K562 (cell line): ENCODE measurements around the gene JPH4. TPM values are rescaled to one million over a fixed set of nuclear protein-coding genes. Genes with fewer than 3 reads are reported as not detected.

Experiments
- ATAC-seq: fragments of 200-7000 bp; cut with Tn5 transposase; 3 replicates; pipeline ENCODE4 v1.9.1; 2020; ENCODE audit warnings: moderate library complexity
- BruUV-seq: library from RNA; stranded (reverse); fragments of 400-500 nt; replicated peaks from 2 replicates; lab custom pipeline; 2021; lab: Mats Ljungman, UMichigan
- CTCF ChIA-PET: fragments of 300-600 bp; formaldehyde crosslinking; extraction: SDS; loops from one replicate; lab custom pipeline; 2021; ENCODE audit warnings: low intra/inter-chr PET ratio; lab: Yijun Ruan, JAX
- POLR2A ChIA-PET: fragments of 300-600, 350-650 bp; sonication (Branson Sonifier 250); formaldehyde crosslinking; extraction: SDS; loops from one replicate; lab custom pipeline; 2021; ENCODE audit warnings: antibody characterized with exemption, inconsistent platforms; lab: Yijun Ruan, JAX
- DNase-seq, 4 experiments: peaks; one replicate each; pipeline versions ENCODE4 v3.0.0 to v3.0.0-alpha.2; 2011 to 2018; ENCODE audit warnings: low spot score in 3 of 4, mixed read lengths in 3 of 4; ENCODE audit errors: extremely low read depth in 1 of 4
- FAIRE-seq: peaks from 2 replicates; lab custom pipeline; 2011; peaks lifted over from hg19 to GRCh38; lab: Jason Lieb, UNC
- H2AFZ ChIP-seq: 2 replicates; pipeline ENCODE4 v1.6.0; 2011; ENCODE audit warnings: low read depth, low read length, control low read depth, inconsistent platforms
- H3K27ac ChIP-seq: fragments of 200-600 bp; 3 replicates; pipeline ENCODE4 v1.8.0; 2011; ENCODE audit warnings: low read depth, mild to moderate bottlenecking, control low read depth, inconsistent platforms, low read length, moderate library complexity, mixed read lengths; ENCODE audit errors: extremely low read depth
- H3K27me3 ChIP-seq, 2 experiments: fragments of 300-600 bp in 1 of 2; 2 replicates in 1 of 2; 3 replicates in 1 of 2; pipeline versions ENCODE4 v1.6.0 to v1.8.0; 2011; ENCODE audit warnings: inconsistent platforms in 2 of 2, low read length in 2 of 2, mild to moderate bottlenecking in 1 of 2, mixed read lengths in 1 of 2, moderate library complexity in 1 of 2; ENCODE audit not compliant: control insufficient read depth in 2 of 2, insufficient read depth in 2 of 2
- H3K36me3 ChIP-seq: fragments of 300-600 bp; 3 replicates; pipeline ENCODE4 v1.8.0; 2011; ENCODE audit warnings: mild to moderate bottlenecking, low read length, inconsistent platforms; ENCODE audit not compliant: control insufficient read depth, insufficient read depth
- H3K4me1 ChIP-seq, 2 experiments: fragments of 200-600 bp in 1 of 2; replicated peaks in 1 of 2; 2 replicates in 1 of 2; 3 replicates in 1 of 2; pipeline versions ENCODE4 v1.5.1 to v1.8.0; 2011; ENCODE audit warnings: inconsistent platforms in 2 of 2, low read length in 2 of 2, mild to moderate bottlenecking in 1 of 2, mixed read lengths in 1 of 2, moderate library complexity in 1 of 2; ENCODE audit not compliant: control insufficient read depth in 2 of 2, insufficient read depth in 2 of 2
- H3K4me2 ChIP-seq: 2 replicates; pipeline ENCODE4 v1.6.1; 2011; ENCODE audit warnings: low read length, control low read depth, inconsistent platforms, mixed read lengths; ENCODE audit not compliant: insufficient read depth
- H3K4me3 ChIP-seq: fragments of 200-600 bp; sonication (generic), shearing (Covaris generic); 2 replicates; pipeline ENCODE4 v1.5.1; 2016; ENCODE audit warnings: control low read depth, inconsistent platforms
- H3K79me2 ChIP-seq: fragments of 200-600 bp; 3 replicates; pipeline ENCODE4 v1.8.0; 2011; ENCODE audit warnings: low read length, inconsistent platforms; ENCODE audit not compliant: control insufficient read depth, insufficient read depth
- H3K9ac ChIP-seq, 2 experiments: 2 replicates each; pipeline versions ENCODE4 v1.6.0 to v1.6.1; 2011; ENCODE audit warnings: low read depth in 2 of 2, low read length in 2 of 2, control low read depth in 1 of 2, inconsistent platforms in 1 of 2, mild to moderate bottlenecking in 1 of 2, mixed read lengths in 1 of 2; ENCODE audit not compliant: insufficient read depth in 1 of 2
- H3K9me1 ChIP-seq: one replicate; pipeline ENCODE4 v1.6.0; 2011; ENCODE audit warnings: inconsistent platforms, mild to moderate bottlenecking, low read length, moderate library complexity; ENCODE audit not compliant: control insufficient read depth, insufficient read depth
- H3K9me3 ChIP-seq: replicated peaks from 2 replicates; pipeline ENCODE4 v1.5.1; 2011; ENCODE audit warnings: low read depth, low read length, inconsistent platforms; ENCODE audit not compliant: control insufficient read depth, insufficient read depth
- H4K20me1 ChIP-seq: replicated peaks from 2 replicates; pipeline ENCODE4 v1.6.1; 2011; ENCODE audit warnings: low read length, inconsistent platforms, mixed read lengths; ENCODE audit not compliant: control insufficient read depth, insufficient read depth
- MED1 ChIP-seq: sonication (generic); formaldehyde crosslinking; IDR thresholded peaks from 2 replicates; pipeline ENCODE4 v1.8.1; 2023; ENCODE audit warnings: missing genetic modification reagents, borderline replicate concordance
- NCOA4 ChIP-seq: fragments of 450-650 bp; IDR thresholded peaks from 2 replicates; pipeline ENCODE4 v1.6.1; 2018; ENCODE audit warnings: mild to moderate bottlenecking; ENCODE audit not compliant: partially characterized antibody
- PCBP2 ChIP-seq: fragments of 200-400 bp; formaldehyde crosslinking; IDR thresholded peaks from 2 replicates; pipeline ENCODE4 v1.6.1; 2018; ENCODE audit warnings: low read length, low read depth, mild to moderate bottlenecking, moderate library complexity; ENCODE audit not compliant: poor library complexity, severe bottlenecking
- SREBF2 ChIP-seq: sonication (generic); formaldehyde crosslinking; IDR thresholded peaks from 2 replicates; pipeline ENCODE4 v1.4.0; 2020; ENCODE audit warnings: mild to moderate bottlenecking, missing genetic modification reagents
- TRIM28 ChIP-seq: fragments of 450-650 bp; IDR thresholded peaks from 2 replicates; pipeline ENCODE4 v1.6.1; 2017
- ZC3H11A ChIP-seq: IDR thresholded peaks from 2 replicates; pipeline ENCODE4 v1.6.1; 2012; ENCODE audit warnings: low read depth, low read length, improper control_type of control experiment
- ZNF146 ChIP-seq: IDR thresholded peaks from one replicate; pipeline ENCODE4 v1.6.1; 2018; ENCODE audit warnings: missing compliant biosample characterization; ENCODE audit not compliant: unreplicated experiment
- WGBS: fragments of 100-300 bp; shearing (Covaris generic); methylation state at CpG from one replicate; pipeline ENCODE4 v1.1.6; 2016; ENCODE audit warnings: low coverage, mixed read lengths; ENCODE audit not compliant: insufficient coverage; ENCODE audit errors: missing lambda C conversion rate; 5-methylcytosine and 5-hydroxymethylcytosine counted together
- in situ Hi-C: fragments of 300-500 bp; cut with MboI; formaldehyde crosslinking; loops from 4 replicates; pipeline ENCODE4 v1.15.0; 2018; ENCODE audit warnings: inconsistent platforms, mixed read lengths
- intact Hi-C: fragments of 100-400 bp; cut with micrococcal nuclease; formaldehyde crosslinking; loops from 2 replicates; pipeline ENCODE4 v1.14.2; 2022
- polyA plus RNA-seq, 8 experiments: library from polyadenylated mRNA; depleted of rRNA in 4 of 8; stranded (reverse) in 5 of 8; unstranded in 3 of 8; fragments of >200 nt; fragmentation: Nextera tagmentation in 2 of 8; fragmentation: Illumina TruSeq in 1 of 8; extraction: Ambion mirVana in 2 of 8; extraction: Trizol in 1 of 8; gene quantifications; 2 replicates each; pipeline versions ENCODE4 v1.2.1 to v1.2.3, GENCODE V29; 2011 to 2014; ENCODE audit warnings: inconsistent platforms in 1 of 8, missing spikeins in 1 of 8
- total RNA-seq, 7 experiments: library from RNA; depleted of rRNA in 6 of 7; stranded (reverse); fragments of >200 nt in 6 of 7; fragmentation: Illumina TruSeq in 2 of 7; extraction: Trizol in 2 of 7; gene quantifications; 2 replicates each; pipeline versions ENCODE4 v1.2.1 to v1.2.3, GENCODE V29; 2011 to 2021; ENCODE audit warnings: low replicate concordance in 1 of 7
- TF ChIP-seq, protein P1 (sequence below): fragments of 200-800 bp; sonication (Bioruptor generic); IDR thresholded peaks from 2 replicates; pipeline ENCODE4 v1.6.1; 2016; ENCODE audit warnings: missing genetic modification characterization, missing compliant biosample characterization
- TF ChIP-seq, protein P2 (sequence below): fragments of 150-350 bp; IDR thresholded peaks from 2 replicates; pipeline ENCODE4 v1.6.1; 2014; ENCODE audit warnings: low read depth, mild to moderate bottlenecking, low read length, borderline replicate concordance
- TF ChIP-seq, protein P3 (sequence below): sonication (generic); formaldehyde crosslinking; IDR thresholded peaks from 2 replicates; pipeline ENCODE4 v1.8.0; 2022; ENCODE audit warnings: mild to moderate bottlenecking, missing genetic modification reagents

The JPH4 gene
- total and polyA plus RNA-seq, 9 of the 15 experiments (the other 6 are each of a cell fraction or from before 2014, with no cell fraction given), result 0.04 to 0.13 (median 0.06) TPM; not detected in 5

GRCh38 chr14:23535943-23536342 is 42.6 kb downstream of the JPH4 start (continued):
- TF ChIP-seq, protein P1, sequence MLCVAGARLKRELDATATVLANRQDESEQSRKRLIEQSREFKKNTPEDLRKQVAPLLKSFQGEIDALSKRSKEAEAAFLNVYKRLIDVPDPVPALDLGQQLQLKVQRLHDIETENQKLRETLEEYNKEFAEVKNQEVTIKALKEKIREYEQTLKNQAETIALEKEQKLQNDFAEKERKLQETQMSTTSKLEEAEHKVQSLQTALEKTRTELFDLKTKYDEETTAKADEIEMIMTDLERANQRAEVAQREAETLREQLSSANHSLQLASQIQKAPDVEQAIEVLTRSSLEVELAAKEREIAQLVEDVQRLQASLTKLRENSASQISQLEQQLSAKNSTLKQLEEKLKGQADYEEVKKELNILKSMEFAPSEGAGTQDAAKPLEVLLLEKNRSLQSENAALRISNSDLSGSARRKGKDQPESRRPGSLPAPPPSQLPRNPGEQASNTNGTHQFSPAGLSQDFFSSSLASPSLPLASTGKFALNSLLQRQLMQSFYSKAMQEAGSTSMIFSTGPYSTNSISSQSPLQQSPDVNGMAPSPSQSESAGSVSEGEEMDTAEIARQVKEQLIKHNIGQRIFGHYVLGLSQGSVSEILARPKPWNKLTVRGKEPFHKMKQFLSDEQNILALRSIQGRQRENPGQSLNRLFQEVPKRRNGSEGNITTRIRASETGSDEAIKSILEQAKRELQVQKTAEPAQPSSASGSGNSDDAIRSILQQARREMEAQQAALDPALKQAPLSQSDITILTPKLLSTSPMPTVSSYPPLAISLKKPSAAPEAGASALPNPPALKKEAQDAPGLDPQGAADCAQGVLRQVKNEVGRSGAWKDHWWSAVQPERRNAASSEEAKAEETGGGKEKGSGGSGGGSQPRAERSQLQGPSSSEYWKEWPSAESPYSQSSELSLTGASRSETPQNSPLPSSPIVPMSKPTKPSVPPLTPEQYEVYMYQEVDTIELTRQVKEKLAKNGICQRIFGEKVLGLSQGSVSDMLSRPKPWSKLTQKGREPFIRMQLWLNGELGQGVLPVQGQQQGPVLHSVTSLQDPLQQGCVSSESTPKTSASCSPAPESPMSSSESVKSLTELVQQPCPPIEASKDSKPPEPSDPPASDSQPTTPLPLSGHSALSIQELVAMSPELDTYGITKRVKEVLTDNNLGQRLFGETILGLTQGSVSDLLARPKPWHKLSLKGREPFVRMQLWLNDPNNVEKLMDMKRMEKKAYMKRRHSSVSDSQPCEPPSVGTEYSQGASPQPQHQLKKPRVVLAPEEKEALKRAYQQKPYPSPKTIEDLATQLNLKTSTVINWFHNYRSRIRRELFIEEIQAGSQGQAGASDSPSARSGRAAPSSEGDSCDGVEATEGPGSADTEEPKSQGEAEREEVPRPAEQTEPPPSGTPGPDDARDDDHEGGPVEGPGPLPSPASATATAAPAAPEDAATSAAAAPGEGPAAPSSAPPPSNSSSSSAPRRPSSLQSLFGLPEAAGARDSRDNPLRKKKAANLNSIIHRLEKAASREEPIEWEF, result no peak
- TF ChIP-seq NCOA4, result no peak

- Histone ChIP-seq H4K20me1 (no peaks in the 10 kb centered on the region), H3K9me3 (no peaks in the 10 kb centered on the region), H2AFZ (no peak overlapping the region), H3K27ac (no peak overlapping the region), H3K36me3 (no peaks in the 10 kb centered on the region), H3K4me3 (no peak overlapping the region), H3K4me1 (peaks cover 0 to 3% of the 10 kb centered on the region in 2 experiments; a peak in 2 of 5 replicates), H3K9me1 (no peaks in the 10 kb centered on the region), H3K27me3 (peaks cover 0 to 36% of the 10 kb centered on the region in 2 experiments; a peak in 3 of 5 replicates), H3K9ac (no peak overlapping the region), H3K79me2 (no peaks in the 10 kb centered on the region), H3K4me2 (no peak overlapping the region)
- WGBS, result 17% methylated on average over 12 of the region's 16 CpGs
- DNase-seq (no peak), ATAC-seq (no peak), FAIRE-seq (no peak)
- ChIA-PET POLR2A (interaction anchor here (0.5 to 1.0 kb wide), 2 partner anchors 31 to 51 kb away, joined by 3 to 4 read pairs; no protein-coding TSS in a partner anchor), CTCF (no interaction called here)
- BruUV-seq, result no TSS peak
- in situ Hi-C loops (no loop called here), intact Hi-C loops (no loop called here)
- TF ChIP-seq, protein P2, sequence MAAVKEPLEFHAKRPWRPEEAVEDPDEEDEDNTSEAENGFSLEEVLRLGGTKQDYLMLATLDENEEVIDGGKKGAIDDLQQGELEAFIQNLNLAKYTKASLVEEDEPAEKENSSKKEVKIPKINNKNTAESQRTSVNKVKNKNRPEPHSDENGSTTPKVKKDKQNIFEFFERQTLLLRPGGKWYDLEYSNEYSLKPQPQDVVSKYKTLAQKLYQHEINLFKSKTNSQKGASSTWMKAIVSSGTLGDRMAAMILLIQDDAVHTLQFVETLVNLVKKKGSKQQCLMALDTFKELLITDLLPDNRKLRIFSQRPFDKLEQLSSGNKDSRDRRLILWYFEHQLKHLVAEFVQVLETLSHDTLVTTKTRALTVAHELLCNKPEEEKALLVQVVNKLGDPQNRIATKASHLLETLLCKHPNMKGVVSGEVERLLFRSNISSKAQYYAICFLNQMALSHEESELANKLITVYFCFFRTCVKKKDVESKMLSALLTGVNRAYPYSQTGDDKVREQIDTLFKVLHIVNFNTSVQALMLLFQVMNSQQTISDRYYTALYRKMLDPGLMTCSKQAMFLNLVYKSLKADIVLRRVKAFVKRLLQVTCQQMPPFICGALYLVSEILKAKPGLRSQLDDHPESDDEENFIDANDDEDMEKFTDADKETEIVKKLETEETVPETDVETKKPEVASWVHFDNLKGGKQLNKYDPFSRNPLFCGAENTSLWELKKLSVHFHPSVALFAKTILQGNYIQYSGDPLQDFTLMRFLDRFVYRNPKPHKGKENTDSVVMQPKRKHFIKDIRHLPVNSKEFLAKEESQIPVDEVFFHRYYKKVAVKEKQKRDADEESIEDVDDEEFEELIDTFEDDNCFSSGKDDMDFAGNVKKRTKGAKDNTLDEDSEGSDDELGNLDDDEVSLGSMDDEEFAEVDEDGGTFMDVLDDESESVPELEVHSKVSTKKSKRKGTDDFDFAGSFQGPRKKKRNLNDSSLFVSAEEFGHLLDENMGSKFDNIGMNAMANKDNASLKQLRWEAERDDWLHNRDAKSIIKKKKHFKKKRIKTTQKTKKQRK, result no peak
- TF ChIP-seq SREBF2 (CRISPR knock-in tag) (no peak), TRIM28 (no peak), ZNF146 (no peak), PCBP2 (no peak), MED1 (CRISPR knock-in tag) (no peak), ZC3H11A (no peak)
- TF ChIP-seq, protein P3, sequence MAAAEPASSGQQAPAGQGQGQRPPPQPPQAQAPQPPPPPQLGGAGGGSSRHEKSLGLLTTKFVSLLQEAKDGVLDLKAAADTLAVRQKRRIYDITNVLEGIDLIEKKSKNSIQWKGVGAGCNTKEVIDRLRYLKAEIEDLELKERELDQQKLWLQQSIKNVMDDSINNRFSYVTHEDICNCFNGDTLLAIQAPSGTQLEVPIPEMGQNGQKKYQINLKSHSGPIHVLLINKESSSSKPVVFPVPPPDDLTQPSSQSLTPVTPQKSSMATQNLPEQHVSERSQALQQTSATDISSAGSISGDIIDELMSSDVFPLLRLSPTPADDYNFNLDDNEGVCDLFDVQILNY (CRISPR knock-in tag), result no peak
Observed at GRCh38 chr14:23533652-23534435, 44.7 kb downstream of the JPH4 start.
